HepG2 (cell line): ENCODE results near the gene CRNKL1. TPM values are rescaled to one million over a fixed set of nuclear protein-coding genes. Genes with fewer than 3 reads are reported as not detected.

Experiments
- BRD4 ChIP-seq: sonication (generic); formaldehyde crosslinking; IDR thresholded peaks from 2 replicates; pipeline ENCODE4 v1.4.0; 2020; ENCODE audit warnings: missing genetic modification reagents
- HIVEP1 ChIP-seq: sonication (generic); formaldehyde crosslinking; IDR thresholded peaks from 2 replicates; pipeline ENCODE4 v1.4.0; 2020; ENCODE audit warnings: mild to moderate bottlenecking, missing genetic modification reagents
- HMG20B ChIP-seq: conservative IDR thresholded peaks from 2 replicates; pipeline ENCODE4 v1.6.1; 2016; ENCODE audit warnings: missing genetic modification reagents, missing compliant biosample characterization
- HNRNPLL ChIP-seq: fragments of 200-400 bp; formaldehyde crosslinking; IDR thresholded peaks from 2 replicates; pipeline ENCODE4 v1.6.1; 2017; ENCODE audit warnings: mild to moderate bottlenecking, low read depth, low read length; ENCODE audit not compliant: poor library complexity, severe bottlenecking
- KLF15 ChIP-seq: sonication (generic); formaldehyde crosslinking; IDR thresholded peaks from 2 replicates; pipeline ENCODE4 v1.8.1; 2023; ENCODE audit warnings: borderline replicate concordance, mild to moderate bottlenecking, inconsistent platforms, missing genetic modification reagents, mixed read lengths
- MAZ ChIP-seq, 2 experiments: sonication (generic) in 1 of 2; formaldehyde crosslinking in 1 of 2; IDR thresholded peaks; 2 replicates each; pipeline versions ENCODE4 v1.5.0 to v1.6.1; 2012 to 2020; ENCODE audit warnings: low read depth in 2 of 2, mild to moderate bottlenecking in 2 of 2, borderline replicate concordance in 1 of 2, improper control_type of control experiment in 1 of 2, low read length in 1 of 2, missing genetic modification reagents in 1 of 2, moderate library complexity in 1 of 2
- NAIF1 ChIP-seq: sonication (generic); formaldehyde crosslinking; IDR thresholded peaks from 2 replicates; pipeline ENCODE4 v1.5.0; 2020; ENCODE audit warnings: mild to moderate bottlenecking, missing genetic modification reagents, borderline replicate concordance
- NFRKB ChIP-seq: fragments of 450-650 bp; IDR thresholded peaks from 2 replicates; pipeline ENCODE4 v1.6.1; 2017
- NFYC ChIP-seq: IDR thresholded peaks from 2 replicates; pipeline ENCODE4 v1.6.1; 2016; ENCODE audit warnings: missing genetic modification reagents, missing compliant biosample characterization
- NONO ChIP-seq, 2 experiments: fragments of 450-650 bp in 1 of 2; sonication (generic) in 1 of 2; formaldehyde crosslinking in 1 of 2; IDR thresholded peaks in 1 of 2; conservative IDR thresholded peaks in 1 of 2; 2 replicates each; pipeline versions ENCODE4 v1.6.1 to v1.8.0; 2017 to 2022; ENCODE audit warnings: mild to moderate bottlenecking in 1 of 2, missing genetic modification reagents in 1 of 2, moderate library complexity in 1 of 2
- PTBP1 ChIP-seq: fragments of 200-400 bp; formaldehyde crosslinking; IDR thresholded peaks from 2 replicates; pipeline ENCODE4 v1.6.1; 2018; ENCODE audit warnings: low read length, low read depth; ENCODE audit not compliant: poor library complexity, severe bottlenecking
- RBFOX2 ChIP-seq: fragments of 200-400 bp; formaldehyde crosslinking; IDR thresholded peaks from 2 replicates; pipeline ENCODE4 v1.6.1; 2017; ENCODE audit warnings: low read depth, mild to moderate bottlenecking, low read length
- SATB2 ChIP-seq: sonication (generic); formaldehyde crosslinking; IDR thresholded peaks from 2 replicates; pipeline ENCODE4 v1.5.0; 2020; ENCODE audit warnings: missing genetic modification reagents
- SIX1 ChIP-seq: sonication (generic); formaldehyde crosslinking; IDR thresholded peaks from 2 replicates; pipeline ENCODE4 v1.4.0; 2020; ENCODE audit warnings: missing genetic modification reagents, borderline replicate concordance
- SP4 ChIP-seq: sonication (generic); formaldehyde crosslinking; IDR thresholded peaks from 2 replicates; pipeline ENCODE4 v1.8.1; 2023; ENCODE audit warnings: mild to moderate bottlenecking, missing genetic modification reagents
- SRY ChIP-seq: sonication (generic); formaldehyde crosslinking; IDR thresholded peaks from 2 replicates; pipeline ENCODE4 v1.8.0; 2022; ENCODE audit warnings: mild to moderate bottlenecking, missing genetic modification reagents
- TBX2 ChIP-seq: sonication (generic); formaldehyde crosslinking; IDR thresholded peaks from 2 replicates; pipeline ENCODE4 v1.5.0; 2020; ENCODE audit warnings: missing genetic modification reagents, mild to moderate bottlenecking, borderline replicate concordance
- ZBTB20 ChIP-seq: sonication (generic); formaldehyde crosslinking; IDR thresholded peaks from 2 replicates; pipeline ENCODE4 v1.8.1; 2023; ENCODE audit warnings: missing genetic modification reagents, low read depth, mild to moderate bottlenecking, borderline replicate concordance
- ZNF292 ChIP-seq: sonication (generic); formaldehyde crosslinking; IDR thresholded peaks from 2 replicates; pipeline ENCODE4 v1.8.1; 2022; ENCODE audit warnings: mild to moderate bottlenecking, low read depth, missing genetic modification reagents, borderline replicate concordance
- ZNF30 ChIP-seq: sonication (generic); formaldehyde crosslinking; IDR thresholded peaks from 2 replicates; pipeline ENCODE4 v1.5.0; 2020; ENCODE audit warnings: mild to moderate bottlenecking, missing genetic modification reagents
- ZNF34 ChIP-seq: sonication (generic); formaldehyde crosslinking; IDR thresholded peaks from 2 replicates; pipeline ENCODE4 v1.4.0; 2020; ENCODE audit warnings: mild to moderate bottlenecking, missing genetic modification reagents, borderline replicate concordance
- ZNF383 ChIP-seq: sonication (generic); formaldehyde crosslinking; IDR thresholded peaks from 2 replicates; pipeline ENCODE4 v1.4.0; 2020; ENCODE audit warnings: missing genetic modification reagents, mild to moderate bottlenecking, borderline replicate concordance
- ZNF672 ChIP-seq: sonication (generic); formaldehyde crosslinking; IDR thresholded peaks from 2 replicates; pipeline ENCODE4 v1.8.1; 2022; ENCODE audit warnings: missing genetic modification reagents
- ZNF724P ChIP-seq: sonication (generic); formaldehyde crosslinking; IDR thresholded peaks from 2 replicates; pipeline ENCODE4 v1.8.0; 2022; ENCODE audit warnings: missing genetic modification reagents, borderline replicate concordance
- ZNF776 ChIP-seq: sonication (generic); formaldehyde crosslinking; IDR thresholded peaks from 2 replicates; pipeline ENCODE4 v1.4.0; 2020; ENCODE audit warnings: mild to moderate bottlenecking, missing genetic modification reagents
- polyA plus RNA-seq, 8 experiments: library from polyadenylated mRNA; depleted of rRNA in 3 of 8; stranded (reverse) in 7 of 8; unstranded in 1 of 8; fragments of >200 nt; fragmentation: Illumina TruSeq in 4 of 8; extraction: Trizol in 4 of 8; gene quantifications; 2 replicates each; pipeline versions ENCODE4 v1.2.1 to v1.2.3, GENCODE V29; 2011 to 2016; ENCODE audit warnings: low read depth in 4 of 8, missing spikeins in 1 of 8, mixed read lengths in 1 of 8; ENCODE audit not compliant: insufficient read depth in 1 of 8
- total RNA-seq, 5 experiments: library from RNA; depleted of rRNA; stranded (reverse); fragments of >200 nt; fragmentation: Illumina TruSeq; extraction: Trizol; gene quantifications; 2 replicates each; pipeline ENCODE4 v1.2.3, GENCODE V29; 2016; ENCODE audit warnings: low read depth in 1 of 5
- TF ChIP-seq, protein P1 (sequence below): sonication (generic); formaldehyde crosslinking; IDR thresholded peaks from 2 replicates; pipeline ENCODE4 v1.5.0; 2020; ENCODE audit warnings: mild to moderate bottlenecking, missing genetic modification reagents, moderate library complexity
- TF ChIP-seq, protein P2 (sequence below): sonication (generic); formaldehyde crosslinking; IDR thresholded peaks from 2 replicates; pipeline ENCODE4 v1.5.0; 2020; ENCODE audit warnings: missing genetic modification reagents

CRNKL1 gene
- total and polyA plus RNA-seq, 2 of the 13 experiments (the other 11 are each of a cell fraction or from before 2014, with no cell fraction given): 12.3 to 64.5 TPM

DNA sequence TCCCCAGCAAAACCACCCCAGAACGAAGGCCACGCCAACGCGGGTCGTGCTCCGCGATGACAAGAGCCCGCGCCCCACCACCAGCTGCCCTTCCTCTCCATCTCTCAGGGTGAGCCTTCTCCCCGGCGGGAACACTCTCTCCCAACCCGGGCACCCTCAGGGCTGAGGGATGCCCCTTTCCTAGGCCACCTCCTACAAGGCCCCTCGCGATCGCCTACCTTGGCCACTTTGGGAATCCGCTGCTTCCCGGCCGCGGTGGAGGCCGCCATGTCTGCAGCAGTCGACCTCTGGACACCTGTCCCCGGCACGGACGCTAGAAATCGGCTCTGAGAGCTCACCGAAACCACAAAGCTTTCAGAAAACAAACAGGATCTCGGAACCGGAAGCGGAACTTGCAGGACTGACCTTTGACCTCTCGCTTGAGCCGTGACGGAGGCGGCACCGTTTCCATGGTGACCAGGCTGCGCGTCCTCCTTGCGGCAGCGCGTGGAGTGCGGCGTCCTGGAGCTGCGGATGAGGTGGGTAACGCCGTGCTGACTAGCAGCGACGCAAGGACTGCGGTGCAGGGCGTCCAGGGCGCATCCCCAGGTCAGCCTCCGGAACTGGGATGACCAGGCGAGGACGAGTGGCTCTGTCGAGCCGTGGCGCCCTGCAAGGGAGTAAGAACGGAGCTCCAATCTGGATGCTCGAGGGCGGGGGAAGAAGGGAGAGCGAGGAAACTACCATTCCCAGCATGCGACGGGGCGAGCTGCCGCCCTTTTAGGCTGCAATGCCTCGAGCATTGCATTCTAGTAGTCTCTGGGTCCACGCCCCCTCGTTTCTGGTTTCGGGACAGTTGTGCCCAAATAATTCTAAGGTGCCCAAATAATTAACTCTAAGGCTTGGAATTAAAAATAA, at the start of gene CRNKL1, which contains the start of gene CFAP61 (continued):
- TF ChIP-seq, protein P1, sequence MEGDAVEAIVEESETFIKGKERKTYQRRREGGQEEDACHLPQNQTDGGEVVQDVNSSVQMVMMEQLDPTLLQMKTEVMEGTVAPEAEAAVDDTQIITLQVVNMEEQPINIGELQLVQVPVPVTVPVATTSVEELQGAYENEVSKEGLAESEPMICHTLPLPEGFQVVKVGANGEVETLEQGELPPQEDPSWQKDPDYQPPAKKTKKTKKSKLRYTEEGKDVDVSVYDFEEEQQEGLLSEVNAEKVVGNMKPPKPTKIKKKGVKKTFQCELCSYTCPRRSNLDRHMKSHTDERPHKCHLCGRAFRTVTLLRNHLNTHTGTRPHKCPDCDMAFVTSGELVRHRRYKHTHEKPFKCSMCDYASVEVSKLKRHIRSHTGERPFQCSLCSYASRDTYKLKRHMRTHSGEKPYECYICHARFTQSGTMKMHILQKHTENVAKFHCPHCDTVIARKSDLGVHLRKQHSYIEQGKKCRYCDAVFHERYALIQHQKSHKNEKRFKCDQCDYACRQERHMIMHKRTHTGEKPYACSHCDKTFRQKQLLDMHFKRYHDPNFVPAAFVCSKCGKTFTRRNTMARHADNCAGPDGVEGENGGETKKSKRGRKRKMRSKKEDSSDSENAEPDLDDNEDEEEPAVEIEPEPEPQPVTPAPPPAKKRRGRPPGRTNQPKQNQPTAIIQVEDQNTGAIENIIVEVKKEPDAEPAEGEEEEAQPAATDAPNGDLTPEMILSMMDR (CRISPR knock-in tag): peak; percentile 60
- TF ChIP-seq NFYC (CRISPR knock-in tag) (peak; percentile 12), ZNF672 (no peak), SATB2 (CRISPR knock-in tag) (peak; percentile 72; the same call in 1 of the 2 replicates), ZNF776 (CRISPR knock-in tag) (peak; percentile 87), SRY (CRISPR knock-in tag) (peak; percentile 87), RBFOX2 (peak; percentile 96), NFRKB (no peak), PTBP1 (no peak), BRD4 (CRISPR knock-in tag) (peak; percentile 98), SP4 (CRISPR knock-in tag) (peak; percentile 92), SIX1 (CRISPR knock-in tag) (peak; percentile 46; the same call in 1 of the 2 replicates), KLF15 (CRISPR knock-in tag) (peak; percentile 80; the same call in 1 of the 2 replicates), ZNF34 (CRISPR knock-in tag) (peak; percentile 81; the same call in 1 of the 2 replicates), NONO (IDR thresholded peaks at IDR 0.05) (no peak), NONO (CRISPR knock-in tag; conservative IDR thresholded peaks at IDR 0.05) (peak; percentile 98), ZNF724P (peak; percentile 84; the same call in 1 of the 2 replicates), TBX2 (CRISPR knock-in tag) (peak; percentile 93), HMG20B (CRISPR knock-in tag) (0 out of 2 replicates have a peak, but pooled peaks have one; percentile 64), NAIF1 (CRISPR knock-in tag) (peak; percentile 86; the same call in 1 of the 2 replicates), HIVEP1 (CRISPR knock-in tag) (peak; percentile 91), HNRNPLL (peak; percentile 97), ZNF383 (no peak), ZNF30 (CRISPR knock-in tag) (no peak), MAZ (IDR thresholded peaks at IDR 0.05; ENCODE audit: borderline replicate concordance, low read depth, low read length) (peak; percentile 61; the same call in 1 of the 2 replicates), MAZ (CRISPR knock-in tag; IDR thresholded peaks at IDR 0.05; ENCODE audit: low read depth) (peak; percentile 93), ZBTB20 (CRISPR knock-in tag) (peak; percentile 49; the same call in 1 of the 2 replicates), ZNF292 (CRISPR knock-in tag) (peak; percentile 80)
- TF ChIP-seq, protein P2, sequence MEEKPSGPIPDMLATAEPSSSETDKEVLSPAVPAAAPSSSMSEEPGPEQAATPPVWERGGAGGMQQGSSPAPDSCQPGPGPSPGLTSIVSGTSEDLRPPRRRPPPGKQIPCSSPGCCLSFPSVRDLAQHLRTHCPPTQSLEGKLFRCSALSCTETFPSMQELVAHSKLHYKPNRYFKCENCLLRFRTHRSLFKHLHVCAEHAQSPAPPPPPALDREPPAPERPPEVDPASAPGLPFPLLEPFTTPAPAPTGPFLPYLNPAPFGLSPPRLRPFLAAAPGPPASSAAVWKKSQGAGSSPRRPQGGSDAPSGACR (CRISPR knock-in tag): peak; percentile 91
